ENCODE measurements around the gene C9orf43. TPM values are rescaled to one million over a fixed set of nuclear protein-coding genes. Genes with fewer than 3 reads are reported as not detected.

The C9orf43 gene
- total RNA-seq, 2 experiments from 2014 or later = 1.8 to 2.9 TPM

DNA sequence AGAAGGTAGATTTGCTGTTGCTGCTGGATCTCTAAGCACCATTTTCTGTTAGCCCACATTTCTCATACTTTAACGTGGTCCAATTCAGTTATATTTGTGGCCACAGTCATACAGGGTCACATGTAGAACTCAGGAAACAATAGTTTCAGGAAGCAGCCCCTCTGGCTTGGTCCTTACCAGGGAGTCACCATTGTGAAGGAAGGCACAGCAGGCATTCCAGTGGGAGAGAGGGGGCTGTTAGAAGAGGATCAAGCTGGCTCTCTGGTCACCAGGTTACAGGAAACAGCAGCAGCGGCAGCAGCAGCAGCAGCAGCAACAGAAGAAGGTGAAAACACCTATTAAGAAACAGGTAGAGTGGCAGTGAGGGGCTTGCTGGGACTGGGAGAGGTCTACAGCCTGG lies 14.5 kb downstream of the C9orf43 start:
- H3K79me2 ChIP-seq (ENCODE audit: insufficient read depth, low read depth, low read length) = no peaks in the 10 kb centered on the region
- no peak overlapping the region for H2AFZ ChIP-seq (ENCODE audit: low read length)
- no peak for TF ChIP-seq CTCF (conservative IDR thresholded peaks at IDR 0.05; ENCODE audit: low read length)
- no peak for TF ChIP-seq EZH2phosphoT487 (IDR thresholded peaks at IDR 0.05; ENCODE audit: borderline replicate concordance, low read depth, low read length)
- H3K9me2 ChIP-seq (ENCODE audit: insufficient read depth, low read length) = no peaks in the 10 kb centered on the region
- no peaks in the 10 kb centered on the region for H3K36me3 ChIP-seq (ENCODE audit: insufficient read depth, low read length)
- no peak overlapping the region for H3K4me3 ChIP-seq (ENCODE audit: low read depth, low read length, poor library complexity, severe bottlenecking)
- ChIA-PET CTCF (ENCODE audit: unreplicated experiment) (no interaction called here), POLR2A (interaction anchor here (1.0 kb wide), 1 partner anchor 9 kb away, joined by 3 read pairs; no protein-coding TSS in a partner anchor)
- no peaks in the 10 kb centered on the region for H4K20me1 ChIP-seq (ENCODE audit: insufficient read depth, low read length)
- intact Hi-C loops (cut with micrococcal nuclease; ENCODE audit: unreplicated experiment) = no loop called here
- BruUV-seq (replicated peaks) = no TSS peak
- DNase-seq (ENCODE audit: low spot score) = no peak
- no peak overlapping the region for H3K27ac ChIP-seq (ENCODE audit: low read depth, low read length, poor library complexity, severe bottlenecking)
- no peaks in the 10 kb centered on the region for H3K9me3 ChIP-seq (ENCODE audit: low read length)
- no peak overlapping the region for H3K4me2 ChIP-seq (ENCODE audit: low read length)
- no peaks in the 10 kb centered on the region for H3K4me1 ChIP-seq (ENCODE audit: insufficient read depth, low read length, poor library complexity, severe bottlenecking)

DNA sequence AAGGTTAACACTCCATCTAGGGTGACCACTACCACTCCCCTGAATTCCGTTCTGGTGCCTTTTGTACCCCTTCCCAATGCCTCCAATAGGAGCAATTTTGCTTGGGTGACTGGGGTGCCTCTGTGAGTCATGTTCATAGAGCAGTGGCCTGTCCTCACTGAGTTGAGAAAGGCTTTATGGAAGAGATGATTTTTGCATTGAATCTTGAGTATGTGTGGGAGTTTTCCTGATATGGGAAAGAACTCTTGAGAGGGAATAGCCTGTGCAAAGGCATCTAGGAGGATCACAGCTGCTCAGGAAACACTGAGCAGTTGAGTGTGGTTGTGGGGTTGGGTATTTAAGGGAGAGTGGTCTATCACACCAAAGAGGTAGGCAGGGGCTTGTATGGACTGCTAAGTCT lies 16.2 kb downstream of the C9orf43 start:
- Histone ChIP-seq H4K20me1 (ENCODE audit: insufficient read depth, low read length) (no peaks in the 10 kb centered on the region), H3K4me2 (ENCODE audit: low read length) (no peak overlapping the region), H2AFZ (ENCODE audit: low read length) (no peak overlapping the region), H3K4me3 (ENCODE audit: low read depth, low read length, poor library complexity, severe bottlenecking) (no peak overlapping the region), H3K9me2 (ENCODE audit: insufficient read depth, low read length) (no peaks in the 10 kb centered on the region), H3K36me3 (ENCODE audit: insufficient read depth, low read length) (no peaks in the 10 kb centered on the region), H3K4me1 (ENCODE audit: insufficient read depth, low read length, poor library complexity, severe bottlenecking) (no peaks in the 10 kb centered on the region), H3K9me3 (ENCODE audit: low read length) (no peaks in the 10 kb centered on the region), H3K27ac (ENCODE audit: low read depth, low read length, poor library complexity, severe bottlenecking) (no peak overlapping the region), H3K79me2 (ENCODE audit: insufficient read depth, low read depth, low read length) (no peaks in the 10 kb centered on the region)
- intact Hi-C loops (cut with micrococcal nuclease; ENCODE audit: unreplicated experiment) = no loop called here
- POLR2A ChIA-PET = interaction anchor here (0.7 to 1.1 kb wide), 3 partner anchors 13 to 152 kb away, joined by 3 to 5 read pairs (median 5); partner anchors contain the start of genes C9orf43 and POLE3
- BruUV-seq (replicated peaks) = no TSS peak
- CTCF ChIA-PET (ENCODE audit: unreplicated experiment) = interaction anchor here (0.6 kb wide), 1 partner anchor 13 kb away, joined by 3 read pairs; no protein-coding TSS in a partner anchor
- TF ChIP-seq EZH2phosphoT487 (IDR thresholded peaks at IDR 0.05; ENCODE audit: borderline replicate concordance, low read depth, low read length) = no peak
- no peak for TF ChIP-seq CTCF (conservative IDR thresholded peaks at IDR 0.05; ENCODE audit: low read length)
- DNase-seq (ENCODE audit: low spot score) = no peak

DNA sequence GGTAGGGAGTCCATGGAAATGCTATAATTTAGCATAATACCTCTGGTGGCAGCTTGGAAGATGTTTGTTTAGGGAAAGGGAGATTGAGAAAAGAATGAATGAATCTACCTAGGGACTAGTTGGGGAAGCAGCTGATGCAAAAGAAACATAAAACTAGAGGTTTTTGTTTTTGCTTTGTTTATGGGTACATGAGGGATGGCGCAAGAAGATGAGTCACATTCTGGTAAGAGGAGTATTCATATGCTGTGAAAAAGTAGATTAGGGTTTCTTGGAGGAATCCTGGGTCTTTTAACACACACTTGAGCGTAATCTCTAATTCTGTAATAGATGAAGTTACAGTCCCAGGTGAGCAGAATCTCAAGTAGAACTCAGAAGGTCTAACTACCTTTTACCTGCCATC lies 17.1 kb downstream of the C9orf43 start:
- BruUV-seq (replicated peaks) = no TSS peak
- POLR2A ChIA-PET = interaction anchor here (0.7 to 1.1 kb wide), 2 partner anchors 14 to 17 kb away, joined by 3 to 5 read pairs; partner anchors contain the start of genes C9orf43 and POLE3
- H3K4me1 ChIP-seq (ENCODE audit: insufficient read depth, low read length, poor library complexity, severe bottlenecking) = no peaks in the 10 kb centered on the region
- H3K9me2 ChIP-seq (ENCODE audit: insufficient read depth, low read length) = no peaks in the 10 kb centered on the region
- no peak for DNase-seq (ENCODE audit: low spot score)
- no peaks in the 10 kb centered on the region for H4K20me1 ChIP-seq (ENCODE audit: insufficient read depth, low read length)
- no peak overlapping the region for H3K4me2 ChIP-seq (ENCODE audit: low read length)
- no peaks in the 10 kb centered on the region for H3K9me3 ChIP-seq (ENCODE audit: low read length)
- H2AFZ ChIP-seq (ENCODE audit: low read length) = no peak overlapping the region
- no peaks in the 10 kb centered on the region for H3K36me3 ChIP-seq (ENCODE audit: insufficient read depth, low read length)
- CTCF ChIA-PET (ENCODE audit: unreplicated experiment) = no interaction called here
- intact Hi-C loops (cut with micrococcal nuclease; ENCODE audit: unreplicated experiment) = no loop called here
- TF ChIP-seq EZH2phosphoT487 (IDR thresholded peaks at IDR 0.05; ENCODE audit: borderline replicate concordance, low read depth, low read length) (no peak), CTCF (conservative IDR thresholded peaks at IDR 0.05; ENCODE audit: low read length) (no peak)
- no peak overlapping the region for H3K27ac ChIP-seq (ENCODE audit: low read depth, low read length, poor library complexity, severe bottlenecking)
- H3K4me3 ChIP-seq (ENCODE audit: low read depth, low read length, poor library complexity, severe bottlenecking) = no peak overlapping the region
- no peaks in the 10 kb centered on the region for H3K79me2 ChIP-seq (ENCODE audit: insufficient read depth, low read depth, low read length)

Data from OCI-LY7 (cell line).